SJCRH30 (cell line): ENCODE results near the gene RACK1. TPM values are rescaled to one million over a fixed set of nuclear protein-coding genes. Genes with fewer than 3 reads are reported as not detected.
A peak's percentile ranks its signal among the peaks of the same experiment; 100 is the strongest.

ENCODE experiments used
- DNase-seq, 2 experiments: peaks; one replicate each; pipeline ENCODE4 v3.0.0-alpha.2; 2015 to 2020
- H3K27ac ChIP-seq: fragments of 250-450 bp; sonication (Bioruptor Pico); 2 replicates; pipeline ENCODE4 v1.5.1; 2020; ENCODE audit warnings: mild to moderate bottlenecking, moderate library complexity
- H3K27me3 ChIP-seq: fragments of 250-450 bp; sonication (Bioruptor Pico); 2 replicates; pipeline ENCODE4 v1.5.1; 2020; ENCODE audit warnings: mild to moderate bottlenecking, moderate library complexity
- H3K36me3 ChIP-seq: fragments of 250-450 bp; sonication (Bioruptor Pico); 2 replicates; pipeline ENCODE4 v1.5.1; 2020; ENCODE audit warnings: mild to moderate bottlenecking, moderate library complexity
- H3K4me1 ChIP-seq: fragments of 250-450 bp; sonication (Bioruptor Pico); 2 replicates; pipeline ENCODE4 v1.5.1; 2020; ENCODE audit warnings: mild to moderate bottlenecking, moderate library complexity
- H3K4me3 ChIP-seq: fragments of 250-450 bp; sonication (Bioruptor Pico); 2 replicates; pipeline ENCODE4 v1.5.1; 2020; ENCODE audit warnings: mild to moderate bottlenecking, moderate library complexity
- H3K9me3 ChIP-seq: fragments of 250-450 bp; sonication (Bioruptor Pico); replicated peaks from 2 replicates; pipeline ENCODE4 v1.5.1; 2020; ENCODE audit warnings: mild to moderate bottlenecking, moderate library complexity
- total RNA-seq: library from RNA; depleted of rRNA; stranded (reverse); fragments of >200 nt; shearing (Covaris generic); gene quantifications from 2 replicates; pipeline ENCODE4 v1.2.3, GENCODE V29; 2014

The RACK1 gene
- total RNA-seq, 1 experiment from 2014 or later, result 5,838 TPM

- Histone ChIP-seq H3K36me3 (peaks cover 41% of the 10 kb centered on the region), H3K27me3 (no peaks in the 10 kb centered on the region), H3K4me1 (no peaks in the 10 kb centered on the region; the same call in 1 of the 2 replicates), H3K4me3 (no peak overlapping the region), H3K27ac (no peak overlapping the region), H3K9me3 (no peaks in the 10 kb centered on the region)
- no peak for DNase-seq
Measured at GRCh38 chr5:181233088-181233800, 10.5 kb downstream of the RACK1 start.

- H3K27me3 ChIP-seq, result no peaks in the 10 kb centered on the region
- no peaks in the 10 kb centered on the region for H3K9me3 ChIP-seq
- H3K36me3 ChIP-seq, result peaks cover 34% of the 10 kb centered on the region
- no peaks in the 10 kb centered on the region; the same call in 1 of the 2 replicates for H3K4me1 ChIP-seq
- DNase-seq, result no peak
- no peak overlapping the region for H3K4me3 ChIP-seq
- no peak overlapping the region for H3K27ac ChIP-seq
Measured at GRCh38 chr5:181232593-181232992, 11.1 kb downstream of the RACK1 start.

- Histone ChIP-seq H3K36me3 (peaks cover 23% of the 10 kb centered on the region), H3K9me3 (no peaks in the 10 kb centered on the region), H3K4me1 (no peaks in the 10 kb centered on the region; the same call in 1 of the 2 replicates), H3K27ac (no peak overlapping the region), H3K4me3 (no peak overlapping the region), H3K27me3 (no peaks in the 10 kb centered on the region)
- no peak for DNase-seq
Measured at GRCh38 chr5:181231432-181231831, 12.3 kb downstream of the RACK1 start.

DNA sequence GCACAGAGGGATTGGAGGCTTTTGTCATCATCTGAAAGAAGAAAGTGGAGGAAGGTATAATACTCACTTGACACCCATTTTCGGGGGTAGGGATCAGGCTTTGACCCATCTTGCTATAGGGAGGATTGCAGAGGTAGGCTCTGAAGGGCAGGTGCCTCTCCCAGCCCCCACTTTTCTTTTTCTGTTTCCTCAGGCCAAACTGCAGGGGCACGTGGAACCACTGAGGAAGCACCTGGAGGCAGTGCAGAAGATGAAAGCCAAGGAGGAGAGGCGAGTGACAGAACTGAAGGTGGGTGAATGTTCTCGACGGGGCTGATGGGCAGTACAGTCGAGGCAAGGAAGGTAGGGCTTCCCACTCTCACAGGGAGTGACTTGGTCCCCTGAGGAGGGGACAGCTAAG lies 13.2 kb downstream of the RACK1 start:
- Histone ChIP-seq H3K36me3 (peaks cover 14% of the 10 kb centered on the region), H3K4me1 (no peaks in the 10 kb centered on the region; the same call in 1 of the 2 replicates), H3K27ac (no peak overlapping the region), H3K27me3 (no peaks in the 10 kb centered on the region), H3K4me3 (no peak overlapping the region), H3K9me3 (no peaks in the 10 kb centered on the region)
- no peak for DNase-seq

- no peak for DNase-seq
- Histone ChIP-seq H3K27me3 (no peaks in the 10 kb centered on the region), H3K36me3 (peaks cover 8% of the 10 kb centered on the region), H3K27ac (no peak overlapping the region), H3K4me3 (no peak overlapping the region), H3K4me1 (no peaks in the 10 kb centered on the region), H3K9me3 (no peaks in the 10 kb centered on the region)
Measured at GRCh38 chr5:181229996-181230395, 13.7 kb downstream of the RACK1 start.

- H3K27me3 ChIP-seq, result no peaks in the 10 kb centered on the region
- peak overlapping the region; percentile 95 for H3K4me3 ChIP-seq
- H3K36me3 ChIP-seq, result peaks cover 3% of the 10 kb centered on the region
- no peak overlapping the region for H3K27ac ChIP-seq
- H3K4me1 ChIP-seq, result no peaks in the 10 kb centered on the region
- DNase-seq, result no peak
- H3K9me3 ChIP-seq, result no peaks in the 10 kb centered on the region
Measured at GRCh38 chr5:181224390-181225229, 19.1 kb downstream of the RACK1 start.

DNA sequence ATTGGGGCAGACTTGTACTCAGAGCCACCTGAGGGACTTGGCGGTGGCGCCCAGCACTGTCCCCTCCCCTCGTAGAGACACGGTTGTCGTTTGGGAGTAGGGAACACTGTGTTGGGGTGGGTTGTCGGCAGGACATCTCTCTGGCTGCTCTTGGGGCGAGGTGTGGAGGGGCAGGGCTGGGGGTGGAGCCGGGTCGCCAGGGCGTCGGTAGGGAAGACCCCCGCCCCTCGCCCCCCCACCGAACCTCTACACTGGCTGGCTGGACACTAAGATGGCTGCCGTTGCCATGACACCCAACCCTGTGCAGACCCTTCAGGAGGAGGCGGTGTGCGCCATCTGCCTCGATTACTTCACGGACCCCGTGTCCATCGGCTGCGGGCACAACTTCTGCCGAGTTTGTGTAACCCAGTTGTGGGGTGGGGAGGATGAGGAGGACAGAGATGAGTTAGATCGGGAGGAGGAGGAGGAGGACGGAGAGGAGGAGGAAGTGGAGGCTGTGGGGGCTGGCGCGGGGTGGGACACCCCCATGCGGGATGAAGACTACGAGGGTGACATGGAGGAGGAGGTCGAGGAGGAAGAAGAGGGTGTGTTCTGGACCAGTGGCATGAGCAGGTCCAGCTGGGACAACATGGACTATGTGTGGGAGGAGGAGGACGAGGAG lies 19.8 kb downstream of the RACK1 start:
- Histone ChIP-seq H3K4me1 (no peaks in the 10 kb centered on the region), H3K9me3 (no peaks in the 10 kb centered on the region), H3K36me3 (no peaks in the 10 kb centered on the region; the same call in 1 of the 2 replicates), H3K4me3 (peak overlapping the region; percentile 95), H3K27me3 (no peaks in the 10 kb centered on the region), H3K27ac (peak overlapping the region; percentile 89)
- peak; percentile 73 to 76 for DNase-seq

- no peaks in the 10 kb centered on the region for H3K4me1 ChIP-seq
- H3K27me3 ChIP-seq, result no peaks in the 10 kb centered on the region
- DNase-seq, result peak; percentile 99 to 100
- peak within 1 kb of the TSS; percentile 95 for H3K4me3 ChIP-seq
- no peaks in the 10 kb centered on the region for H3K9me3 ChIP-seq
- H3K36me3 ChIP-seq, result no peaks in the 10 kb centered on the region
- peak within 1 kb of the TSS; percentile 89 for H3K27ac ChIP-seq
Measured at GRCh38 chr5:181223058-181223728, 20.5 kb downstream of the RACK1 start, which contains the start of gene TRIM41. Gene TRIM41 (plus strand): TSS chr5:181223281. CDS start chr5:181224000, 719 bp downstream.

DNA sequence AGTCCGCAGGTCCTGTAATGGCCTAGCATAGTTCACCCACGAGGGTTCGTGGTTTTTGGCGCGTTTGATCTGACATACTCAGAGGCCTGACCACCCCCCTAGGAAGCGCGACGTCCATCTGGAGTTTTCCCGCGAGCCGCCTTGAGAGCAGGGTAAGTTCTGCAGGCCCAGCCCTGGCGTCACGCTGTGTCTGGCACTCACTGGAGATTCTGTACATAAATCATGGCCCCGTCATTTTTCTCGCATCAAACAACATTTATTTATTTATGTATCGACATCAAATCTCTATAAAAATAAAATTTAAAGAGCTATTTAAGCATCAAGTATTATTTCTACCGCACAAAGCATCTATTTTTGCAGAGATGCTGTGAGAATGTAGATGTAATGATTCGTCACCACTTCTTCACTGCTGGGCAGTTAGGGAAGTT lies 21.1 kb downstream of the RACK1 start:
- no peak for DNase-seq
- no peaks in the 10 kb centered on the region for H3K36me3 ChIP-seq
- H3K4me1 ChIP-seq, result no peaks in the 10 kb centered on the region
- H3K9me3 ChIP-seq, result no peaks in the 10 kb centered on the region
- no peaks in the 10 kb centered on the region for H3K27me3 ChIP-seq
- H3K27ac ChIP-seq, result peak overlapping the region; percentile 89
- peak overlapping the region; percentile 95 for H3K4me3 ChIP-seq

DNA sequence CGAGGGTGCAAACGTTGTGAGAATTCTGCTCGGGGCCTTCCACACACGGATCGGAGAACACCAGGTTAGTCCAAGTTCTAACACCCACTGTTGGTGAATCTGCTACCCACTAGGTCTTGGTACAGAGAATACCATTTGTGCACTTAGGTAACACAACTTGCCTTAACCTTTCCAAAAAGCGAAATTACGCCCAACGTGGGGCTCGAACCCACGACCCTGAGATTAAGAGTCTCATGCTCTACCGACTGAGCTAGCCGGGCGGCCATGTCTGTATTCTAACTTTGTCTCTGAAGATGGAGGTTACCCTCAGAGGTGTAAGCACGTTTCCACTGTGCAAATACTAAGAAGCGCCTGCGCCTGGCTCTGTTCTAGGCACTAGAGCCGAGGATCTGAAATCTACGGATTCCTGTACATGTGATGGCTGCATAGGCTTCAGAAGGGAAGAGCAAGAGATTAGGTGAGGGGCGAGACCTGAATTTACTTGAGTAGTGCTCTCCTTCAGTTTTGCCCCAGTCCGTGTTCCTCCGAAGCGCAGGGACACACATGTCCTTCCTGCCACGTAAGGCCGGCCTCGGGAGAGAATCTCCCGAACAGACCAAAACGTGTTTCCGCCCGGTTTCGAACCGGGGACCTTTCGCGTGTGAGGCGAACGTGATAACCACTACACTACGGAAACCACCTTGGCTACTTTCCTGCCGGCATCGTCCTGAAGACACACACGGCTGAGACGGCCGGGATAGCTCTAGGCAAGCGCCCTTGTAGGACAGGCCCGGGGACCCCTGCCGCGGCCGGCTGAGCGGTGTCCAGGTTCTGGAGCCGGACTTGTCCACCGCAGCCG lies 21.7 kb downstream of the RACK1 start:
- H3K4me3 ChIP-seq, result peak overlapping the region; percentile 95
- peak; percentile 95 to 97 for DNase-seq
- H3K27ac ChIP-seq, result peak overlapping the region; percentile 89
- H3K36me3 ChIP-seq, result no peaks in the 10 kb centered on the region
- no peaks in the 10 kb centered on the region for H3K4me1 ChIP-seq
- H3K9me3 ChIP-seq, result no peaks in the 10 kb centered on the region
- H3K27me3 ChIP-seq, result no peaks in the 10 kb centered on the region

GRCh38 chr5:181221105-181221791 lies 22.5 kb downstream of the RACK1 start:
- no peaks in the 10 kb centered on the region for H3K36me3 ChIP-seq
- no peaks in the 10 kb centered on the region for H3K4me1 ChIP-seq
- no peak overlapping the region for H3K27ac ChIP-seq
- peak overlapping the region; percentile 95 for H3K4me3 ChIP-seq
- DNase-seq, result no peak
- H3K9me3 ChIP-seq, result no peaks in the 10 kb centered on the region
- no peaks in the 10 kb centered on the region for H3K27me3 ChIP-seq

- Histone ChIP-seq H3K9me3 (no peaks in the 10 kb centered on the region), H3K4me3 (no peak overlapping the region), H3K4me1 (no peaks in the 10 kb centered on the region), H3K27ac (no peak overlapping the region), H3K27me3 (no peaks in the 10 kb centered on the region), H3K36me3 (no peaks in the 10 kb centered on the region)
- DNase-seq, result no peak
Measured at GRCh38 chr5:181220178-181220515, 23.6 kb downstream of the RACK1 start.
